H1 (cell line): Measurements from ENCODE around the gene MCUB.

Source experiments
- ASH2L ChIP-seq: fragments of 200-600, 300-600 bp; sonication (generic); IDR thresholded peaks from one replicate; pipeline ENCODE4 v1.7.1; 2017; ENCODE audit warnings: low read length
- CEBPB ChIP-seq: IDR thresholded peaks from 2 replicates; pipeline ENCODE4 v1.6.1; 2012; ENCODE audit warnings: low read depth, low read length
- JUN ChIP-seq: IDR thresholded peaks from 2 replicates; pipeline ENCODE4 v1.6.1; 2011; ENCODE audit warnings: low read depth, mild to moderate bottlenecking, improper control_type of control experiment, low read length
- POLR2A ChIP-seq, 2 experiments: IDR thresholded peaks; 1 replicate in 1 of 2; 2 replicates in 1 of 2; pipeline ENCODE4 v1.6.1; 2011; ENCODE audit warnings: low read depth in 2 of 2, low read length in 2 of 2, mild to moderate bottlenecking in 2 of 2; ENCODE audit errors: control extremely low read depth in 1 of 2
- SIN3A ChIP-seq, 2 experiments: IDR thresholded peaks in 1 of 2; conservative IDR thresholded peaks in 1 of 2; 2 replicates each; pipeline ENCODE4 v1.6.1; 2011 to 2012; ENCODE audit warnings: low read length in 2 of 2, improper control_type of control experiment in 1 of 2, low read depth in 1 of 2, mild to moderate bottlenecking in 1 of 2
- SIX5 ChIP-seq: IDR thresholded peaks from 2 replicates; pipeline ENCODE4 v1.6.1; 2011; ENCODE audit warnings: mild to moderate bottlenecking, low read depth, low read length
- SP2 ChIP-seq: IDR thresholded peaks from 2 replicates; pipeline ENCODE4 v1.6.1; 2012; ENCODE audit warnings: mild to moderate bottlenecking, low read length, inconsistent platforms
- SUZ12 ChIP-seq: fragments of 200-600 bp; sonication (generic); IDR thresholded peaks from 2 replicates; pipeline ENCODE4 v1.6.1; 2012; ENCODE audit warnings: mild to moderate bottlenecking, inconsistent platforms, low read length, moderate library complexity, mixed read lengths
- ZNF274 ChIP-seq: IDR thresholded peaks from 2 replicates; pipeline ENCODE4 v1.7.0; 2012; ENCODE audit warnings: low read length, borderline replicate concordance; ENCODE audit errors: extremely low read depth
- TF ChIP-seq, protein P1 (sequence below), 3 experiments: IDR thresholded peaks; 1 replicate in 2 of 3; 2 replicates in 1 of 3; pipeline versions ENCODE4 v1.5.1 to v1.6.1; 2011; ENCODE audit warnings: low read length in 3 of 3, mild to moderate bottlenecking in 3 of 3, inconsistent platforms in 2 of 3, low read depth in 1 of 3, moderate library complexity in 1 of 3; ENCODE audit not compliant: insufficient read depth in 1 of 3; ENCODE audit errors: control extremely low read depth in 1 of 3
- TF ChIP-seq, protein P2 (sequence below): IDR thresholded peaks from 2 replicates; pipeline ENCODE4 v1.6.1; 2011; ENCODE audit warnings: low read depth, mild to moderate bottlenecking, low read length; ENCODE audit not compliant: insufficient read depth

DNA sequence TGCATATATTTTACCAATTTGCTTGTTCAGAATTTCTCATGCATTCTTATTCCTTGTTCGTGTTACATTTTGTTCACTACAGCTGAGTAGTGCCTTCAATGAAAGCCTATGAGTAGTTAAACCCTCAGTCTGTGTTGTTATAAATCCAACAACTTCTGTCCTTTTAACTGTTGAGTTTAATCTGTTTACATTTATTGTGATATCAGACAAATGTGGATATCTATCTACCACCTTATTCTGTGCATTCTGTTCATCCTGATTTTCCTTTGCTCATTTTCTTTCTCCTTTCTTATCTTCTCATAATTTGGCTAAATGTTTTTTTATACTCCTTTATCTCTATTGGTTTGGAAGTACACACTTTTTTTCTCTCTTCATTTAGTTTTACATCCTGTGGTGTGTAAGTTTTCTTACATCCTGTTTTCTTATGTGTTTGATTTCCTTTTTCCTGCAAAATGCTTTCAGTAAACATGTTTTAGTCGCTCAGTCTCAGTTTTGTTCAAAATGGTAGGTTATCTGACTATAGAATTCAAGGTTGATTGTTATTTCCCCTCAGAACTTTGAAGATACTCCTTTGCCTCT lies 89.0 kb downstream of the MCUB start:
- TF ChIP-seq, protein P1, sequence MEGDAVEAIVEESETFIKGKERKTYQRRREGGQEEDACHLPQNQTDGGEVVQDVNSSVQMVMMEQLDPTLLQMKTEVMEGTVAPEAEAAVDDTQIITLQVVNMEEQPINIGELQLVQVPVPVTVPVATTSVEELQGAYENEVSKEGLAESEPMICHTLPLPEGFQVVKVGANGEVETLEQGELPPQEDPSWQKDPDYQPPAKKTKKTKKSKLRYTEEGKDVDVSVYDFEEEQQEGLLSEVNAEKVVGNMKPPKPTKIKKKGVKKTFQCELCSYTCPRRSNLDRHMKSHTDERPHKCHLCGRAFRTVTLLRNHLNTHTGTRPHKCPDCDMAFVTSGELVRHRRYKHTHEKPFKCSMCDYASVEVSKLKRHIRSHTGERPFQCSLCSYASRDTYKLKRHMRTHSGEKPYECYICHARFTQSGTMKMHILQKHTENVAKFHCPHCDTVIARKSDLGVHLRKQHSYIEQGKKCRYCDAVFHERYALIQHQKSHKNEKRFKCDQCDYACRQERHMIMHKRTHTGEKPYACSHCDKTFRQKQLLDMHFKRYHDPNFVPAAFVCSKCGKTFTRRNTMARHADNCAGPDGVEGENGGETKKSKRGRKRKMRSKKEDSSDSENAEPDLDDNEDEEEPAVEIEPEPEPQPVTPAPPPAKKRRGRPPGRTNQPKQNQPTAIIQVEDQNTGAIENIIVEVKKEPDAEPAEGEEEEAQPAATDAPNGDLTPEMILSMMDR (IDR thresholded peaks at IDR 0.05; ENCODE audit: control extremely low read depth in 1 of 3, insufficient read depth in 1 of 3, low read depth in 1 of 3, low read length in 3 of 3) = no peak
- no peak for TF ChIP-seq SUZ12
- TF ChIP-seq JUN = no peak
- TF ChIP-seq, protein P2, sequence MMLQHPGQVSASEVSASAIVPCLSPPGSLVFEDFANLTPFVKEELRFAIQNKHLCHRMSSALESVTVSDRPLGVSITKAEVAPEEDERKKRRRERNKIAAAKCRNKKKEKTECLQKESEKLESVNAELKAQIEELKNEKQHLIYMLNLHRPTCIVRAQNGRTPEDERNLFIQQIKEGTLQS = no peak
- no peak for TF ChIP-seq SIX5
- TF ChIP-seq POLR2A (IDR thresholded peaks at IDR 0.05; ENCODE audit: control extremely low read depth in 1 of 2, low read depth in 2 of 2, low read length in 2 of 2) = no peak
- TF ChIP-seq ZNF274 = no peak
- no peak for TF ChIP-seq CEBPB
- TF ChIP-seq SP2 = no peak
- TF ChIP-seq ASH2L = no peak
- TF ChIP-seq SIN3A (conservative IDR thresholded peaks at IDR 0.05 in 1 of 2, IDR thresholded peaks at IDR 0.05 in 1 of 2; ENCODE audit: low read depth in 1 of 2, low read length in 2 of 2) = no peak
